ENCODE measurements around the gene UBE2F. TPM values are rescaled to one million over a fixed set of nuclear protein-coding genes. Genes with fewer than 3 reads are reported as not detected.

The UBE2F gene
- total and polyA plus RNA-seq, 2 of the 13 experiments (the other 11 are each of a cell fraction or from before 2014, with no cell fraction given), result 35.4 to 73.1 TPM

DNA sequence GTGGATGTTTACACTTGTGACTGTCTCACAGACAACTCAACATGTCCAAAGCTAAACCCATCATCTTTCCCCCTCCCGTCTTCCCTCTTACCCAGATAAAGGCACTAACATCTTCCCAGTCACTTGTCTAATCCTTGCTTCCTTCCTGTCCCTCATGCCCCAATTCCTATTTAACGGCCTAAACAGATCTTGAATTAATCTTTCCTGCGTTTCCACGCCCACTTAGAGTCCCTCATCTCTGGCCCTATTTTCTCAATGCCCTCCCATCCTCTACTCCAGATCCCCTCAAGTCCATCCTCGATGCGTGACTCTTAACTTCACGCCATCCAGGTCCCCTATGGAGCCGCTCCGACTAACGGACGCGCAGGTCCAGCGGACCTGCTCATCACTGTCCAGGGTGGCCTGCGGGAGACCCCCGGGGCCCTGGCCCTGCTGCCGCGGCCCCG is 93.3 kb downstream of the UBE2F start:
- POLR2A ChIA-PET, result interaction anchor here (0.9 to 2.9 kb wide), 27 partner anchors 10 to 203 kb away, joined by 3 to 27 read pairs (median 5); no protein-coding TSS in a partner anchor
- Histone ChIP-seq H3K27ac (ENCODE audit: extremely low read length, insufficient read depth, low read length) (peak overlapping the region; percentile 91), H3K4me3 (replicated peaks in 1 of 3; ENCODE audit: insufficient read depth in 1 of 3, low read depth in 2 of 3, low read length in 3 of 3) (peak overlapping the region; percentile 89 to 99 (median 97)), H2AFZ (ENCODE audit: low read length) (peak overlapping the region; percentile 12), H3K79me2 (ENCODE audit: insufficient read depth, low read length) (peaks cover 29% of the 10 kb centered on the region), H3K27me3 (ENCODE audit: control insufficient read depth in 1 of 2, insufficient read depth in 2 of 2, low read length in 2 of 2) (no peaks in the 10 kb centered on the region; a peak in 1 of 5 replicates), H4K20me1 (ENCODE audit: insufficient read depth, low read length) (no peaks in the 10 kb centered on the region), H3K4me1 (ENCODE audit: insufficient read depth, low read length) (peaks cover 57% of the 10 kb centered on the region), H3K4me2 (ENCODE audit: low read depth, low read length) (peak overlapping the region; percentile 97), H3K9ac (ENCODE audit: insufficient read depth, low read depth, low read length) (peak overlapping the region; percentile 95), H3K9me3 (ENCODE audit: low read length) (no peaks in the 10 kb centered on the region), H3K36me3 (replicated peaks in 1 of 2; ENCODE audit: control insufficient read depth in 1 of 2, insufficient read depth in 2 of 2, low read length in 2 of 2) (peaks cover 0 to 3% of the 10 kb centered on the region in 2 experiments; a peak in 1 of 5 replicates)
- CTCF ChIA-PET (ENCODE audit: low intra/inter-chr PET ratio, low total read pairs), result no interaction called here
- FAIRE-seq (no peak), ATAC-seq (no peak), DNase-seq (ENCODE audit: low spot score) (no peak)
- intact Hi-C loops (cut with micrococcal nuclease; ENCODE audit: unreplicated experiment), result loop anchor here (2.0 to 10.0 kb wide), 4 partner anchors 47 to 385 kb away; partner anchors contain the start of genes PER2 and UBE2F
- WGBS (ENCODE audit: low lambda C conversion rate), result under 1% methylated on average over 15 of the region's 18 CpGs
- BruUV-seq (replicated peaks), result no TSS peak
- in situ Hi-C loops (cut with HindIII; ENCODE audit: extremely low pct_ligation_motif_present, low pct_unique_long_range_greater_than_20kb), result loop anchor here (5.0 kb wide), 1 partner anchor 93 kb away; the partner anchor contains the start of gene UBE2F
- TF ChIP-seq ZFYVE20 (CRISPR knock-in tag; IDR thresholded peaks at IDR 0.05; ENCODE audit: borderline replicate concordance, low read depth), result no peak
- TF ChIP-seq, protein P1, sequence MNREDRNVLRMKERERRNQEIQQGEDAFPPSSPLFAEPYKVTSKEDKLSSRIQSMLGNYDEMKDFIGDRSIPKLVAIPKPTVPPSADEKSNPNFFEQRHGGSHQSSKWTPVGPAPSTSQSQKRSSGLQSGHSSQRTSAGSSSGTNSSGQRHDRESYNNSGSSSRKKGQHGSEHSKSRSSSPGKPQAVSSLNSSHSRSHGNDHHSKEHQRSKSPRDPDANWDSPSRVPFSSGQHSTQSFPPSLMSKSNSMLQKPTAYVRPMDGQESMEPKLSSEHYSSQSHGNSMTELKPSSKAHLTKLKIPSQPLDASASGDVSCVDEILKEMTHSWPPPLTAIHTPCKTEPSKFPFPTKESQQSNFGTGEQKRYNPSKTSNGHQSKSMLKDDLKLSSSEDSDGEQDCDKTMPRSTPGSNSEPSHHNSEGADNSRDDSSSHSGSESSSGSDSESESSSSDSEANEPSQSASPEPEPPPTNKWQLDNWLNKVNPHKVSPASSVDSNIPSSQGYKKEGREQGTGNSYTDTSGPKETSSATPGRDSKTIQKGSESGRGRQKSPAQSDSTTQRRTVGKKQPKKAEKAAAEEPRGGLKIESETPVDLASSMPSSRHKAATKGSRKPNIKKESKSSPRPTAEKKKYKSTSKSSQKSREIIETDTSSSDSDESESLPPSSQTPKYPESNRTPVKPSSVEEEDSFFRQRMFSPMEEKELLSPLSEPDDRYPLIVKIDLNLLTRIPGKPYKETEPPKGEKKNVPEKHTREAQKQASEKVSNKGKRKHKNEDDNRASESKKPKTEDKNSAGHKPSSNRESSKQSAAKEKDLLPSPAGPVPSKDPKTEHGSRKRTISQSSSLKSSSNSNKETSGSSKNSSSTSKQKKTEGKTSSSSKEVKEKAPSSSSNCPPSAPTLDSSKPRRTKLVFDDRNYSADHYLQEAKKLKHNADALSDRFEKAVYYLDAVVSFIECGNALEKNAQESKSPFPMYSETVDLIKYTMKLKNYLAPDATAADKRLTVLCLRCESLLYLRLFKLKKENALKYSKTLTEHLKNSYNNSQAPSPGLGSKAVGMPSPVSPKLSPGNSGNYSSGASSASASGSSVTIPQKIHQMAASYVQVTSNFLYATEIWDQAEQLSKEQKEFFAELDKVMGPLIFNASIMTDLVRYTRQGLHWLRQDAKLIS (CRISPR knock-in tag; IDR thresholded peaks at IDR 0.05), result no peak
- TF ChIP-seq, protein P2, sequence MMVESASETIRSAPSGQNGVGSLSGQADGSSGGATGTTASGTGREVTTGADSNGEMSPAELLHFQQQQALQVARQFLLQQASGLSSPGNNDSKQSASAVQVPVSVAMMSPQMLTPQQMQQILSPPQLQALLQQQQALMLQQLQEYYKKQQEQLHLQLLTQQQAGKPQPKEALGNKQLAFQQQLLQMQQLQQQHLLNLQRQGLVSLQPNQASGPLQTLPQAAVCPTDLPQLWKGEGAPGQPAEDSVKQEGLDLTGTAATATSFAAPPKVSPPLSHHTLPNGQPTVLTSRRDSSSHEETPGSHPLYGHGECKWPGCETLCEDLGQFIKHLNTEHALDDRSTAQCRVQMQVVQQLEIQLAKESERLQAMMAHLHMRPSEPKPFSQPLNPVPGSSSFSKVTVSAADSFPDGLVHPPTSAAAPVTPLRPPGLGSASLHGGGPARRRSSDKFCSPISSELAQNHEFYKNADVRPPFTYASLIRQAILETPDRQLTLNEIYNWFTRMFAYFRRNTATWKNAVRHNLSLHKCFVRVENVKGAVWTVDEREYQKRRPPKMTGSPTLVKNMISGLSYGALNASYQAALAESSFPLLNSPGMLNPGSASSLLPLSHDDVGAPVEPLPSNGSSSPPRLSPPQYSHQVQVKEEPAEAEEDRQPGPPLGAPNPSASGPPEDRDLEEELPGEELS (CRISPR knock-in tag; IDR thresholded peaks at IDR 0.05), result no peak
- TF ChIP-seq ZNF138 (CRISPR knock-in tag; IDR thresholded peaks at IDR 0.05; ENCODE audit: low read depth), result no peak
- TF ChIP-seq ZNF510 (CRISPR knock-in tag; IDR thresholded peaks at IDR 0.05; ENCODE audit: low read depth), result 0 out of 2 replicates have a peak, but pooled peaks have one; percentile 15
- TF ChIP-seq MATR3 (CRISPR knock-in tag; IDR thresholded peaks at IDR 0.05), result no peak
- no peak for TF ChIP-seq ZNF749 (CRISPR knock-in tag; IDR thresholded peaks at IDR 0.05; ENCODE audit: borderline replicate concordance)
- no peak for TF ChIP-seq PHF5A (CRISPR knock-in tag; IDR thresholded peaks at IDR 0.05; ENCODE audit: low read depth, unreplicated experiment)
- TF ChIP-seq ZNF788 (CRISPR knock-in tag; IDR thresholded peaks at IDR 0.05; ENCODE audit: borderline replicate concordance), result no peak
- 0 out of 2 replicates have a peak, but pooled peaks have one; percentile 30 for TF ChIP-seq REXO4 (CRISPR knock-in tag; IDR thresholded peaks at IDR 0.05; ENCODE audit: borderline replicate concordance)
- no peak for TF ChIP-seq JARID2 (CRISPR knock-in tag; IDR thresholded peaks at IDR 0.05; ENCODE audit: insufficient replicate concordance)
- peak; percentile 39; the same call in 1 of the 2 replicates for TF ChIP-seq ZNF460 (CRISPR knock-in tag; IDR thresholded peaks at IDR 0.05; ENCODE audit: borderline replicate concordance)
- 0 out of 2 replicates have a peak, but pooled peaks have one; percentile 4 for TF ChIP-seq SMC3 (IDR thresholded peaks at IDR 0.05; ENCODE audit: low read length)
- 0 out of 2 replicates have a peak, but pooled peaks have one; percentile 9 for TF ChIP-seq HOXA9 (CRISPR knock-in tag; IDR thresholded peaks at IDR 0.05; ENCODE audit: borderline replicate concordance)
- no peak for TF ChIP-seq SALL2 (CRISPR knock-in tag; IDR thresholded peaks at IDR 0.05)
- TF ChIP-seq, protein P3, sequence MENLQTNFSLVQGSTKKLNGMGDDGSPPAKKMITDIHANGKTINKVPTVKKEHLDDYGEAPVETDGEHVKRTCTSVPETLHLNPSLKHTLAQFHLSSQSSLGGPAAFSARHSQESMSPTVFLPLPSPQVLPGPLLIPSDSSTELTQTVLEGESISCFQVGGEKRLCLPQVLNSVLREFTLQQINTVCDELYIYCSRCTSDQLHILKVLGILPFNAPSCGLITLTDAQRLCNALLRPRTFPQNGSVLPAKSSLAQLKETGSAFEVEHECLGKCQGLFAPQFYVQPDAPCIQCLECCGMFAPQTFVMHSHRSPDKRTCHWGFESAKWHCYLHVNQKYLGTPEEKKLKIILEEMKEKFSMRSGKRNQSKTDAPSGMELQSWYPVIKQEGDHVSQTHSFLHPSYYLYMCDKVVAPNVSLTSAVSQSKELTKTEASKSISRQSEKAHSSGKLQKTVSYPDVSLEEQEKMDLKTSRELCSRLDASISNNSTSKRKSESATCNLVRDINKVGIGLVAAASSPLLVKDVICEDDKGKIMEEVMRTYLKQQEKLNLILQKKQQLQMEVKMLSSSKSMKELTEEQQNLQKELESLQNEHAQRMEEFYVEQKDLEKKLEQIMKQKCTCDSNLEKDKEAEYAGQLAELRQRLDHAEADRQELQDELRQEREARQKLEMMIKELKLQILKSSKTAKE (CRISPR knock-in tag; IDR thresholded peaks at IDR 0.05; ENCODE audit: borderline replicate concordance), result 0 out of 2 replicates have a peak, but pooled peaks have one; percentile 9
